HG03342 (cell line): ENCODE measurements around the gene ACACA.
"Not testable (repeated sequence)": the region's sequence is repeated elsewhere in the genome, so short reads cannot be mapped to it uniquely, and the experiment has no call there.

Experiments used
- ATAC-seq: cut with Tn5 transposase; IDR thresholded peaks from one replicate; pipeline ENCODE4 v1.9.1; 2021; ENCODE audit warnings: mild to moderate bottlenecking, moderate library complexity; ENCODE audit not compliant: unreplicated experiment

Gene ACACA

GRCh38 chr17:37083456-37083855, 323.2 kb downstream of the ACACA start:
- no peak for ATAC-seq

- no peak for ATAC-seq
These were observed 323.7 kb downstream of the ACACA start for GRCh38 chr17:37082985-37083384.

GRCh38 chr17:37082311-37082860, 324.2 kb downstream of the ACACA start:
- ATAC-seq: no peak

- no peak for ATAC-seq
These were observed 325.3 kb downstream of the ACACA start for GRCh38 chr17:37081287-37081686.

- ATAC-seq: no peak
These were observed 326.9 kb downstream of the ACACA start for GRCh38 chr17:37079735-37080134.

GRCh38 chr17:37079065-37079708, 327.4 kb downstream of the ACACA start:
- no peak for ATAC-seq

- not testable (repeated sequence) for ATAC-seq
These were observed 333.2 kb downstream of the ACACA start for GRCh38 chr17:37073464-37073863.

- ATAC-seq: no peak
These were observed 337.5 kb downstream of the ACACA start for GRCh38 chr17:37069087-37069486.

- ATAC-seq: no peak
These were observed 338.4 kb downstream of the ACACA start for GRCh38 chr17:37068266-37068665.

- no peak for ATAC-seq
These were observed 339.0 kb downstream of the ACACA start for GRCh38 chr17:37067555-37068111.

- no peak for ATAC-seq
These were observed 340.0 kb downstream of the ACACA start for GRCh38 chr17:37066322-37067255.

- ATAC-seq: no peak
These were observed 340.9 kb downstream of the ACACA start for GRCh38 chr17:37065486-37066321.

GRCh38 chr17:37064956-37065355, 341.7 kb downstream of the ACACA start:
- ATAC-seq: no peak

GRCh38 chr17:37064206-37064605, 342.4 kb downstream of the ACACA start:
- ATAC-seq: no peak

GRCh38 chr17:37062021-37062420, 344.6 kb downstream of the ACACA start:
- ATAC-seq: no peak

- no peak for ATAC-seq
These were observed 345.7 kb downstream of the ACACA start for GRCh38 chr17:37060928-37061327.

GRCh38 chr17:37060094-37060493, 346.5 kb downstream of the ACACA start:
- ATAC-seq: no peak

- ATAC-seq: no peak
These were observed 347.1 kb downstream of the ACACA start for GRCh38 chr17:37059493-37059892.

GRCh38 chr17:37056622-37057021, 350.0 kb downstream of the ACACA start:
- ATAC-seq: no peak

- no peak for ATAC-seq
These were observed 351.7 kb downstream of the ACACA start for GRCh38 chr17:37054894-37055293.

- no peak for ATAC-seq
These were observed 354.2 kb downstream of the ACACA start for GRCh38 chr17:37052450-37052849.
